HCT116 (cell line): ENCODE data around the gene NNAT. TPM values are rescaled to one million over a fixed set of nuclear protein-coding genes. Genes with fewer than 3 reads are reported as not detected.

Source experiments
- ATAC-seq: fragments of 200-7000 bp; cut with Tn5 transposase; 2 replicates; pipeline ENCODE4 v1.9.1; 2020; ENCODE audit warnings: mild to moderate bottlenecking, moderate library complexity
- BruUV-seq: library from RNA; stranded (reverse); fragments of 400-500 nt; replicated peaks from 2 replicates; lab custom pipeline; 2021; lab: Mats Ljungman, UMichigan
- CTCF ChIA-PET: fragments of 300-600 bp; sonication (Branson Sonifier 250); formaldehyde crosslinking; loops from one replicate; lab custom pipeline; 2021; ENCODE audit warnings: antibody characterized with exemption; lab: Charles Lee
- POLR2A ChIA-PET: fragments of 300-600, 350-600 bp; sonication (Branson Sonifier 250); formaldehyde crosslinking; loops from one replicate; lab custom pipeline; 2021; ENCODE audit warnings: antibody characterized with exemption; lab: Charles Lee
- RAD21 ChIA-PET, 2 experiments: fragments of 300-600 bp; sonication (Branson Sonifier 250); formaldehyde crosslinking; loops; one replicate each; lab custom pipeline; 2023; ENCODE audit warnings: low total read pairs in 2 of 2; ENCODE audit not compliant: uncharacterized antibody in 2 of 2, unreplicated experiment in 2 of 2, low non-redundant PET in 1 of 2; lab: Charles Lee
- DNase-seq: peaks from one replicate; pipeline ENCODE4 v3.0.0-alpha.2; 2010; ENCODE audit warnings: low read depth, low spot score
- H2AFZ ChIP-seq: fragments of 200-600 bp; shearing (Covaris generic), sonication (generic); 2 replicates; pipeline ENCODE4 v1.6.1; 2017; ENCODE audit warnings: low read depth, mixed run types, mixed read lengths, antibody characterized with exemption, low read length; ENCODE audit not compliant: poor library complexity, severe bottlenecking
- H3K27ac ChIP-seq: 2 replicates; pipeline ENCODE4 v1.5.1; 2012; ENCODE audit warnings: low read depth, low read length
- H3K27me3 ChIP-seq: fragments of 200-600 bp; sonication (generic); 2 replicates; pipeline ENCODE4 v1.6.1; 2016; ENCODE audit warnings: mixed run types, low read length, mixed read lengths; ENCODE audit not compliant: insufficient read depth
- H3K36me3 ChIP-seq, 2 experiments: fragments of 200-500 bp in 1 of 2; fragments of 200-600 bp in 1 of 2; sonication (Bioruptor generic) in 1 of 2; sonication (generic) in 1 of 2; 2 replicates each; pipeline versions ENCODE4 v1.5.1 to v1.6.1; 2014 to 2016; ENCODE audit warnings: low read length in 2 of 2, inconsistent platforms in 1 of 2, mixed read lengths in 1 of 2, mixed run types in 1 of 2; ENCODE audit not compliant: insufficient read depth in 2 of 2, control insufficient read depth in 1 of 2
- H3K4me1 ChIP-seq, 2 experiments: fragments of 200-600 bp in 1 of 2; sonication (generic) in 1 of 2; 2 replicates each; pipeline versions ENCODE4 v1.5.1 to v1.6.1; 2012 to 2017; ENCODE audit warnings: low read length in 2 of 2, inconsistent platforms in 1 of 2, mild to moderate bottlenecking in 1 of 2, mixed read lengths in 1 of 2, mixed run types in 1 of 2, moderate library complexity in 1 of 2; ENCODE audit not compliant: insufficient read depth in 2 of 2, control insufficient read depth in 1 of 2
- H3K4me2 ChIP-seq: fragments of 200-600 bp; sonication (generic); 2 replicates; pipeline ENCODE4 v1.6.1; 2017; ENCODE audit warnings: mixed run types, low read length, mixed read lengths
- H3K4me3 ChIP-seq, 2 experiments: fragments of 200-600 bp in 1 of 2; sonication (generic) in 1 of 2; replicated peaks in 1 of 2; 2 replicates each; pipeline ENCODE4 v1.5.1; 2011 to 2016; ENCODE audit warnings: low read length in 2 of 2, control low read depth in 1 of 2, low read depth in 1 of 2, mild to moderate bottlenecking in 1 of 2, mixed read lengths in 1 of 2, mixed run types in 1 of 2
- H3K79me2 ChIP-seq: fragments of 200-600 bp; sonication (generic); 2 replicates; pipeline ENCODE4 v1.6.1; 2017; ENCODE audit warnings: mild to moderate bottlenecking, mixed run types, low read length, moderate library complexity, mixed read lengths; ENCODE audit not compliant: insufficient read depth
- H3K9ac ChIP-seq: fragments of 200-600 bp; sonication (generic); 2 replicates; pipeline ENCODE4 v1.6.1; 2016; ENCODE audit warnings: low read length, mixed read lengths
- H3K9me2 ChIP-seq: fragments of 200-600 bp; sonication (generic), shearing (Covaris generic); 2 replicates; pipeline ENCODE4 v1.6.1; 2017; ENCODE audit warnings: mixed run types, mild to moderate bottlenecking, moderate library complexity; ENCODE audit not compliant: insufficient read depth
- H3K9me3 ChIP-seq, 2 experiments: fragments of 200-500 bp in 1 of 2; fragments of 200-600 bp in 1 of 2; sonication (Bioruptor generic) in 1 of 2; sonication (generic) in 1 of 2; 2 replicates each; pipeline ENCODE4 v1.6.1; 2014 to 2017; ENCODE audit warnings: low read length in 2 of 2, mixed read lengths in 2 of 2, inconsistent platforms in 1 of 2, low read depth in 1 of 2, mild to moderate bottlenecking in 1 of 2, mixed run types in 1 of 2, moderate library complexity in 1 of 2; ENCODE audit not compliant: control insufficient read depth in 1 of 2, insufficient read depth in 1 of 2
- H4K20me1 ChIP-seq: fragments of 200-600 bp; sonication (generic), shearing (Covaris generic); 2 replicates; pipeline ENCODE4 v1.6.1; 2017; ENCODE audit warnings: mixed run types, mild to moderate bottlenecking, moderate library complexity; ENCODE audit not compliant: insufficient read depth
- EZH2 ChIP-seq: fragments of 200-600 bp; sonication (generic); IDR thresholded peaks from 2 replicates; pipeline ENCODE4 v1.6.1; 2017; ENCODE audit warnings: antibody characterized with exemption, mixed run types
- FOSL1 ChIP-seq: IDR thresholded peaks from 2 replicates; pipeline ENCODE4 v1.6.1; 2012; ENCODE audit warnings: low read depth
- JUND ChIP-seq: IDR thresholded peaks from 2 replicates; pipeline ENCODE4 v1.6.1; 2012
- RAD21 ChIP-seq: IDR thresholded peaks from 2 replicates; pipeline ENCODE4 v1.6.1; 2012; ENCODE audit warnings: low read depth, mild to moderate bottlenecking
- REST ChIP-seq: IDR thresholded peaks from 2 replicates; pipeline ENCODE4 v1.6.1; 2012; ENCODE audit warnings: low read depth
- SIN3A ChIP-seq: IDR thresholded peaks from 2 replicates; pipeline ENCODE4 v1.6.1; 2012; ENCODE audit warnings: low read depth
- TCF7L2 ChIP-seq: IDR thresholded peaks from 2 replicates; pipeline ENCODE4 v1.7.0; 2011; ENCODE audit warnings: borderline replicate concordance, inconsistent platforms; ENCODE audit not compliant: insufficient read depth, insufficient read length; ENCODE audit errors: extremely low read depth
- ZBTB33 ChIP-seq: IDR thresholded peaks from 2 replicates; pipeline ENCODE4 v1.6.1; 2011; ENCODE audit warnings: mild to moderate bottlenecking, low read length, moderate library complexity; ENCODE audit not compliant: insufficient replicate concordance; ENCODE audit errors: extremely low read depth
- ZFX ChIP-seq: fragments of 450-650 bp; IDR thresholded peaks from 2 replicates; pipeline ENCODE4 v1.6.1; 2017
- ZNF274 ChIP-seq: fragments of 200-500 bp; sonication (Bioruptor generic); IDR thresholded peaks from 2 replicates; pipeline ENCODE4 v1.6.1; 2014; ENCODE audit warnings: mild to moderate bottlenecking, low read depth, low read length, inconsistent platforms
- intact Hi-C: fragments of 100-400 bp; cut with micrococcal nuclease; formaldehyde crosslinking; loops from 2 replicates; pipeline ENCODE4 v1.10.0; 2022
- total RNA-seq: library from RNA; stranded (reverse); gene quantifications from one replicate; pipeline ENCODE4 v1.2.1, GENCODE V29; 2021; ENCODE audit not compliant: unreplicated experiment
- TF ChIP-seq, protein P1 (sequence below): IDR thresholded peaks from 2 replicates; pipeline ENCODE4 v1.6.1; 2012
- TF ChIP-seq, protein P2 (sequence below): IDR thresholded peaks from 2 replicates; pipeline ENCODE4 v1.6.1; 2012

NNAT gene
- total RNA-seq, 1 experiment from 2014 or later = not detected

DNA sequence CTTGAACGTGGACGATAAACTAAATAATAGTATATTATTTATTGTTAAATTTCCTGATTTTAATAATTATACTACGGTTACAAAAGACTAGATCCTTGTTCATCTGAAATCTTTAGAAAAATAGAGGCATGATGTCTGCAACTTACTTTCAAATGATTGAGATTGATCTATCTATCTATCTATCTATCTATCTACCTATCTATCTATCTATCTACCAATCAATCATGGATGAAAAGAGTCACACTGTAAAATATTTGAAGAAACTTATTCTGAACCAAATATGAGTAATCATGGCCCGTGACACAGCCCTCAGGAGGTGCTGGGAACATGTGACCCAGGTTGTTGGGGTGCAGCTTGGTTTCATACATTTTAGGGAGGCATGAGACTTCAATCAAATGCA is 18.4 kb downstream of the NNAT start:
- H3K4me3 ChIP-seq = no peak overlapping the region
- BruUV-seq = no TSS peak
- no peak overlapping the region for H2AFZ ChIP-seq
- ChIA-PET POLR2A (no interaction called here), RAD21 (no interaction called here), CTCF (no interaction called here)
- H3K4me1 ChIP-seq = peaks cover 0 to 2% of the 10 kb centered on the region in 2 experiments; a peak in 1 of 4 replicates
- no peak for DNase-seq
- H3K4me2 ChIP-seq = no peak overlapping the region
- H3K9me3 ChIP-seq = no peaks in the 10 kb centered on the region
- H4K20me1 ChIP-seq = no peaks in the 10 kb centered on the region
- no peaks in the 10 kb centered on the region for H3K36me3 ChIP-seq
- intact Hi-C loops = no loop called here
- H3K9ac ChIP-seq = no peak overlapping the region
- H3K27ac ChIP-seq = no peak overlapping the region
- H3K79me2 ChIP-seq = no peaks in the 10 kb centered on the region
- no peaks in the 10 kb centered on the region for H3K9me2 ChIP-seq
- no peaks in the 10 kb centered on the region for H3K27me3 ChIP-seq
- ATAC-seq = no peak
- TF ChIP-seq SIN3A (no peak), ZBTB33 (no peak), REST (no peak), JUND (no peak), EZH2 (no peak), RAD21 (no peak), TCF7L2 (no peak), ZNF274 (no peak), FOSL1 (no peak), ZFX (no peak)
- TF ChIP-seq, protein P1, sequence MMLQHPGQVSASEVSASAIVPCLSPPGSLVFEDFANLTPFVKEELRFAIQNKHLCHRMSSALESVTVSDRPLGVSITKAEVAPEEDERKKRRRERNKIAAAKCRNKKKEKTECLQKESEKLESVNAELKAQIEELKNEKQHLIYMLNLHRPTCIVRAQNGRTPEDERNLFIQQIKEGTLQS = no peak
- TF ChIP-seq, protein P2, sequence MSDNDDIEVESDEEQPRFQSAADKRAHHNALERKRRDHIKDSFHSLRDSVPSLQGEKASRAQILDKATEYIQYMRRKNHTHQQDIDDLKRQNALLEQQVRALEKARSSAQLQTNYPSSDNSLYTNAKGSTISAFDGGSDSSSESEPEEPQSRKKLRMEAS = no peak
- TF ChIP-seq, all 23 proteins: peak for 0
